GM21825 (cell line): Measurements from ENCODE around the gene REXO4.
"Not testable (repeated sequence)": the region's sequence is repeated elsewhere in the genome, so short reads cannot be mapped to it uniquely, and the experiment has no call there.

ENCODE experiments used
- ATAC-seq: cut with Tn5 transposase; IDR thresholded peaks from one replicate; pipeline ENCODE4 v1.9.1; 2021; ENCODE audit warnings: mild to moderate bottlenecking, moderate library complexity; ENCODE audit not compliant: unreplicated experiment

Gene REXO4

DNA sequence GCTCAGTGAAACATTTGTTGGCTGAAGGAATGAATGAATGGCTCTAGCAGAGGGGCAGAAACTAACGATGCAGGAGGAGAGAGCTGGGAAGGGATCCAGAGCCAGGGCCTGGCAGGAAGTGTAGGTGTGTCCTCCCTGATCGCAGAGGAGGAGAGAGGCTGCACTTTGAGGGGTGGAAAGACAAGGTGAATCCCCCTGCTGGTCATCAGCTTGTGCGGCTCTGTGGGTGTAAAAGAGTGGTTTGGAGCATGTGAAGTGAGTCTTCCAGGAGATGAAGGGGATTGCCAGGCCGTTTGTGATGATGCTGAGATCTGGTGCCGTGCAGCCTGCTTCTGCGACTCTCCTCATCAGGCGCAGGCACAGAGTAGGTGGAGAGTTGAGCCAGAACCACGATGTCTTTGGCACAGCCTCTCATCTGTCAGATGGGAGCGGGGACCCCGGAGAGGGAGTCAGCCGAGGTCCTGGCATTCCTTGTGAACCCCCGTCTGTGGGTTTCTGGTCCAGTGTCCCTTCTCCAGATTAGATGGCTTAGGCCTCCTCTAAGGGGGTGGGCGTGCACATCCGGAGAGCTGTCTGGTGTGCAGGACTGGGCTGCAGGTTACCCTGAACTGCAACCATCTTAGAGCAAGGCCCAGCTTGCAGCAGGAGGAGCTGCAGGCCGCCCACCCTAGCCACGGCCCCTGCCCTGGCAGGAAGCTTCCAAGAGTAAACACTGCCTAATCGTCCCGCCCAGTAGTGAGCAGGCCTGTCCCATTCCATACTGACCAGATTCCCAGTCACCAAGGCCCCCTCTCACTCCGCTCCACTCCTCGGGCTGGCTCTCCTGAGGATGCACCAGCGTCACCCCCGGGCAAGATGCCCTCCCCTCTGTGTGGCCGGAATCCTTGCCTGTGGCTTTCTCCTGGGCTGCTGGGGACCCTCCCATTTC lies 4.1 kb upstream of the REXO4 start, which contains the start of gene ADAMTS13:
TSS of gene ADAMTS13 (plus strand) at position 753 of the 928 bp plus-strand sequence. CDS start at position 830, 77 bp downstream.
- peak; percentile 31 for ATAC-seq

DNA sequence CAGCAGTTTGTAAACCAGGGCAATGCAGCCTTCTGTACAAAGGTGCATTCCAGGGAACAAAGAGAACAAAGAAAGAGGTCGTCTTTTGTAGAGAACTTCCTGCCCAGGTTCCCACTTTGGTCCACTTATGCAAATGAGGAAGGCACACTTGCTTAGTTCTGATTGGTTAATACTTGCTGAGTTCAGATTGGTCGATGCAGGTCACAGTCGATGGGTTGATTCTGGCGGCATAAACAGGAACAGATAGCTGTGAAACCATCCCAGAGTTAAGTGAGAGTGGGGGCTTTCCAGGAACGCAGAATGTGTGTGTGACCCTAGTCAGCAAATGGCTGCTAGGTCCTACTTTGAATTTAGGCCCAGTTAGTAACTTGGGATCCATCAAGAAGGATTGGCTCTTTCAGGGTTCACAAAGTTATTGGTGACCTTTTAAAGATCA lies 2.6 kb upstream of the REXO4 start:
- ATAC-seq, result no peak

DNA sequence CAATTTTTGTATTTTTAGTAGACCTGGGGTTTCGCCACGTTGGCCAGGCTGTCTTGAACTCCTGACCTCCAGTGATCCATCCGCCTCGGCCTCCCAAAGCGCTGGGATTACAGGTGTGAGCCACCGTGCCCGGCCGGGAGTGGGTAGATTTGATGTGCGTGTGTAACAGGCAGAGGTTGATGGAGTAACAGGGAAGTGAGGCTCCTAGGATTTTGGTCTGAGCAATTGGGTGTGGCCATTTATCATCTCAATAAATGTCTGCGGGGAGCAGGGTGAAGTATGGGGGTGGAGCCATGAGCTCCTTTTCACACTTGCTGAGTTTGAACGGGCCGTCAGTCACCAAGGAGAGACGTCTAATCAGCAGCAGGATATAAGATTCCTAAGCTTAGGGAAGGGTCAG lies 1.2 kb upstream of the REXO4 start:
- ATAC-seq, result no peak

DNA sequence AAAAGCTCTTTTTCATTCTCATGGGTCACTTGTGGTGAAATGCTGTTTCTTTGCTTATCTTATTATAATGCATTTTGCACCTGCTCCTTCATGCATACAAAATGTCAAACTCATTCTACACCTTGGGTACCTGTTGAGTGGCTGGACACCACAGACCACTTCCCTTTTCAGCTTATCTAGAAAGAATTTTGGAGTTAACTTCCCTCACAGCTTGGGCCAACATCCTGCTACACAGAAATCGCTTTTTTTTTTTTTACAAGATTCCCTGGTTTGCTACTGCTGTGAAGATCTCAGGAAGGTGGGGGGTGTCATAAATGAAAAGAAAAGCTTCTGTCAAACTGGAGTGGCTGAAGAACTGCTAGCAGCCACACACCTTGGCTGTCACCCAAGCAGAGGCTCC lies 2.6 kb downstream of the REXO4 start:
- no peak for ATAC-seq

DNA sequence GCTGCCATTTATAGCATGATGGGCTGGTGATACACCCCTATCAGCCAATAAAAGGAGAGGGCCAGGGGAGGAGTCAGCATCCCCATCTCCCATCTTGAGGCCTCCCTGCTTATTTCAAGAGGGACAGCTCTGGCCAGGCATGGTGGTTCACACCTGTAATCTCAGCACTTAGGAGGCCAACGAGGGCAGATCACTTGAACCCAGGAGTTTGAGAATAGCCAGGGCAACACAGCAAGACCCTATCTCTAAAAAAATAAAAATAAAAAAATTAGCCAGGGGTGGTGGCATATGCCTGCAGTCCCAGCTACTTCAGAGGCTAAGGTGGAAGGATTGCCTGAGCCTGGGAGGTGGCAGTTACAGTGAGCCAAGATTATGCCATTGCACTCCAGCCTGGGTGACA lies 9.8 kb downstream of the REXO4 start:
- no peak for ATAC-seq

DNA sequence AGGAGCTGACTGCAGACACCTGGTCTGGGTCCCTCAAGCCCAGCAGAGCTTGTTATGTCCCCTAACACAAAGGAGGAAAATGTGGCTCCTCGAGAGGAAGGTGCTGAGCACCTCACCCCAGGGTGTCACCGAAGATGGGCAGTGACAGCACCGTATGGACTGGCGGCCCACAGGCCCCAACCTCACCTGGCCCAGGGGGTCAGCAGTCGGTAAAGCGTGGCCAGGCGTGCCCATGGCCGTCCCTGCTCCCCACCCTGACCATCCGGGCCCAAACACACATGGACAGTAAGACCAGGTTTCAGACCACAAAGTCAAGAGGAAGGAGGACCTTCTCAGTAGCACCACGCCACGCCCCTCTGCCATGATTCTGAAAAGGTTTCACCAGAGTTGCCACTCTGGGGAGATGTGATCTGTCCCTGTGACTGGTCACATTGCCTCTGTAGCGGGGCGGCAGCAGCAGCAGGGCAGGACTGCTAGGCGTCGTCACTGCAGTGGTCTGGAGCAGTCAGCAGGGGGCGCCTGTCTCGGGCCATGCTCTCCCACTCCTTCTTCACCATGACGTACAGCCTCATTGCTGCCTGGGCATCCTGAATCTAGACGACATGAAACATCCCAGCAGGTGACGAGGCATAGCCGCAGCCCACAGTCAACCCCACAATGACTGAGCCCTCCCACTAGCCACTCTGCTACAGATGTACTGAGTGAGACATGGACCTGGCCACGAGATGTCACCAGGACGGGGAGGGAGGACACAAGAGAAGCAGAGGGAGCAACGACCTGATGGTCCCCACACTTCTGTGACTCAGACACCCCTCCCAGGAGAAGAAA lies 11.1 kb downstream of the REXO4 start:
- ATAC-seq, result no peak

DNA sequence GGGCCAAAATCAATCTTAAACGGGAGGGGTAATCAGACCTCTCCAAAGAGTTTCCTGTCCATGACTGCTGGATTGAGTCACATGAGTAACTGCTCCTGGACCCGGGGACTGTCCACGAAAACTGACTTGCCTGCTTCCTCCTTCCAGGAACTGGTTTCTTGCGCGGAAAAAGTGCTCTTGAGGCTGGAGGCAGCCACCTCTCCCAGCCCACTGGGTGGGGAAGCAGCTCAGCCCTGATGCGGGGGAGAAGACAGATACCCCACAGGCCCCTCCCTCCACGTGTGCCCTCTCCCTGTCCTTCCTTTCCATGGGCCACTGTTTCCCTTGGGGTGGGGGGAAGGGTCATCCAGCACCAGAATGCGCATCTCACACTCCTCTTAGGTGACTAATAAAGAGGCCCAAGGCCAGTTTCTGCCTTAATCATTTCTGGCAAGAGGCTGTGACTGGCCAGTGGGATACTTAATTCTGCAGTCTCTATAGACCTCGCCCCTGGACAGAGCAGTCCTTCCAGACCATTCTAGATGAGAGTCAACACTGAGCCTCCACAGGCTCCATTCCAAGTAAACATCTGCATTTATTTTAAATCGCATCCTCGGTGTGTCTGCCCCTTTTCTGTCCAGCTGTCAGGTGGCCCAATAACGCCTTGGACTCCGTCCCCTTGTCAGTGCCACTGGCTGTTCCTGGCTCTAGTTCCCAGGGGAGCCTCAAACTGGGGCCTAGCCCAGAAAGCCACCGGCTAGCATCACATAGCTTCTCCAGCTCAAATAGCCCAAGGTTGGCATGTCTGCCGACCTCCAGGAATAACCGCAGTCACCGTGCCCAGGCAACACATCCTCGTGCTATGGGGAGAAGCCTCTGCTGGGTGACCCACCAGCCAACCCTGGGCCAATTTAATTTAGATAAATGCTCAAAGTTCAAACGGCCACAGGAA lies 12.0 kb downstream of the REXO4 start:
- no peak for ATAC-seq

DNA sequence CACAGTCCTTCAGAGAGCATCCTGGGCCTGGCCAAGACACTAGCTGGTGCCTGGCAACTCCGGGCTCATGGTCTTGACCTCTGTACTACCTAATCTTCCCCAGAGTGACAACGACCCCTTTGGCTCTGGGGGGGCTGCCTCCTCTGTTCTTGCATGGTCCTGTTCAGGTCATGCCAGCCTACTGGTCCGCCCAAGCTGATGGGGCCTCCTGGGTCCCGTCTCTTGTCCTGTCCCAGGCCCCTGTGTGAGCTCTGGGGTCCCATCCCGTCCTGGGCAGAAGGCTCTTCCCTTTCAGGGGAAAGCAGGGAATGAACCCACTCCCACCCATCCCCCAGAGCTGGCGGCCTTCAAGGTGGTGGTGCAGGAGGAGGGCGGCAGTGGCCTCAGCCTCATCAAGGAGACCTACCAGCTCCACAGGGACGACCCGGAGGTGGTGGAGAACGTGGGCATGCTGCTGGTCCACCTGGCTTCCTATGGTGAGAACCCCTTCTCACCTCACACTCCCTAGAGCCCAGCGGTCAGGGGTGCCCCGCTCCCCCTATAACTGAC lies 13.3 kb downstream of the REXO4 start:
- ATAC-seq, result no peak

DNA sequence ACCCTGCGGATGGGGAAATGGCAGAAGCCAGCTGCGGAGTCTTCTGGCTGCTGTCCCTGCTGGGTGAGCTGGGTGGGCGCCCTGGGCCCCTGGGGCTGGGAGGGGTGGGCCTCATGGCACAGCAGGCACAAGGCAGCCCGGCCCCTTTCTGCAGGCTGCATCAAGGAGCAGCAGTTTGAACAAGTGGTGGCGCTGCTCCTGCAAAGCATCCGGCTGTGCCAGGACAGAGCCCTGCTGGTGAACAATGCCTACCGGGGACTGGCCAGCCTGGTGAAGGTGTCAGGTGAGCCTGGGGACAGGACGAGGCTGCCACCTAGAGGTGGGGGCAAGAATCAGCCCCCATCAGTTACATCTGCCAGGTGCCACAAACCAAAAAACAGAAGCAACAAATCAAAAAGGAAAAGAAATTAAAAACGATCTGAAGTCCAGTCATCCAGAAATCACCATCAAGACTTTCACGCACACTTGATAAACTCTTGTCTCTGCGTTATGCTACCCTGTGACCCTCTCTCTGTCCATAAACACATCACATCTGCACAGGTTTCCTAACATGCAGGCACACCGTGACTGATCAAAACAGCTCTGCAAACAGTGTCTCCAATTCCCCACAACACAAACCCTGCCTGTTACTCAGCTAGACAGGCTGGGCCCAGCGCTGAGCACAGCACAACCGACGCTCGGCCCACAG lies 13.9 kb downstream of the REXO4 start:
- no peak for ATAC-seq

DNA sequence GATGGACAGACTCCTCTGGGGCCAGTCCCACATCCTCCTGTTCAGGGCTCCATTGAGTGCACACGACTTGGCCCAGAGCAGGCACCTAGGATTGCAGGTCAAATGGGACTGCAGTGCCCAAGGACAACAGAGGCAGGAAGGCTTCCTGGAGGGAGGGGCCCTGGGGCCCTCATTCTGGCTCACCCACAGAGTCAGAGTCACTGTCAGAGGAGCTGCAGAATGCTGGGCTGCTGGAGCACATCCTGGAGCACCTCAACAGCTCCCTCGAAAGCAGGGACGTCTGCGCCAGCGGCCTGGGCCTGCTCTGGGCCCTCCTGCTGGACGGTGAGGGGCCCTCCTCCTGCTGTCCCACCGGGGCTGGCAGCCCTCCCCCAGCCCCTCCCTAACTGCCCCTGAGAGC lies 15.1 kb downstream of the REXO4 start:
- ATAC-seq, result no peak

DNA sequence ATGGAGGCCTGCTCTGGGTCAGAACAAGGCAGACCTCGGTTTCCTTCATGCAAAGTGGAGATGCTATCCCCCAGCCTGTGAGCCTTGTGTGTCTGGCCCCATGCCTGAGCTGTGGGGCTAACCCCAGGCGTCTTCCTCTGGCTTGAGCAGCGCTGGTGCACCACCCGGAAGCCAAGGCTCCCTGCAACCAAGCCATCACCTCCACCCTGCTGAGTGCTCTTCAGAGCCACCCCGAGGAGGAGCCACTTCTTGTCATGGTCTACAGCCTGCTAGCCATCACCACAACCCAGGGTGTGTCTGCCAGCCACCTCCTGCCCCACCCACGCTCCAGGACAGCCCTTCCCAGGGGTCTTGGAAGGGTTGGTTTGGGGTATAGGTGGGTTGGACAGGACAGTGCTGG lies 16.2 kb downstream of the REXO4 start:
- ATAC-seq, result no peak

DNA sequence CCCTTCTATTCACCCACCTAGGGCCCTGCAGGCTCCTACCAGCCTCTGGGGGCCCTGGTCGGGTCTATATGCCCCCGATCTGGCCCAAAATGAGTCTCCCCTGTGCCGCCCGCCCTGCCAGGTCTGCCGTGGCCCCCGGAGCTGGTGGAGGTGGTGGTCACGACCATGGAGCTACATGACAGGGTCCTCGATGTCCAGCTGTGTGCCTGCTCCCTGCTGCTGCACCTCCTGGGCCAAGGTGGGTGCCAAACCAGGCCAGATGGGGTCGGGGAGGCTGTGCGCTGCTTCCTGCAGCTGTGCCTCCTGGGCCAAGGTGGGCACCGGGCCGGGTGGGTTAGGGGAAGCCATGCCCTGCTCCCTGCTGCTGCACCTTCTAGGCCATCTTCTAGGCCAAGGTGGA lies 17.5 kb downstream of the REXO4 start:
- no peak for ATAC-seq

DNA sequence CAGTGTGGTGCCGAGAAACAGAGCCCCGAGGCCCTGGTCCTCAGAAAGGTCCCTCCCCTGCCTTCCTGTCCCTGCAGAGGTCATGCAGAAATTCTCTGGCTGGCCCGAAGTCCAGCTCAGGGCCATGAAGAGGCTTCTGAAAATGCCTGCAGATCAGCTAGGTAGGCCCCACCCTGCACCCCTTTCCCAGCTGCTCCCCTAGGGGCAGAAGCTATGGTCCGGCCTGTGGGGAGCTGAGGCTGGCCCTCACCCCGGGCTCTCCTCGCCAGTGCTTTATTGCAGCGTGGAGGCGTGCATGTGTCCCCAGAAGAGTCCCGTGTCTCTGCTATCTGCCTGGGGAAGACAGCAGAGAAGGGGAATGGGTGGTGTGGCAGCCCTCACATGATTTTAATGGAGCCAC lies 19.9 kb downstream of the REXO4 start:
- ATAC-seq, result no peak

DNA sequence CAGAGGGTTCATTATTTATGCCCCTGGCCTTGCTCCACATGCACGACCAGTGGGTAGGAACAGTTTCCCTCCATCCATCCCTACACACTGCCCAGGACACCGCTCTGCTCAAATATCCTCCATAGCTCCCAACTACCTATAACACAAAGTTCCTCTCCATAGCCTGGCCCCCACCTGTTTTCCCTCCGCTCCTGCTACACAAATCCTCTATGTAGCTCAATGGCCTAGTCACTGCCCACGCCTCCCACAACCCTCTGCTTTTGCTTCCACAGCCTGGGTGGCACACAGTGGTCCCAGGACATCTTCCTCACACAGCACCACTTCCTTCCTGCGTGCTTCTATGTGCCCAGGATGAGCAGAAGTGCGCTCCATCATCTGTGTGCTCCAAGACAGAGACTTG lies 20.4 kb downstream of the REXO4 start:
- ATAC-seq, result no peak

DNA sequence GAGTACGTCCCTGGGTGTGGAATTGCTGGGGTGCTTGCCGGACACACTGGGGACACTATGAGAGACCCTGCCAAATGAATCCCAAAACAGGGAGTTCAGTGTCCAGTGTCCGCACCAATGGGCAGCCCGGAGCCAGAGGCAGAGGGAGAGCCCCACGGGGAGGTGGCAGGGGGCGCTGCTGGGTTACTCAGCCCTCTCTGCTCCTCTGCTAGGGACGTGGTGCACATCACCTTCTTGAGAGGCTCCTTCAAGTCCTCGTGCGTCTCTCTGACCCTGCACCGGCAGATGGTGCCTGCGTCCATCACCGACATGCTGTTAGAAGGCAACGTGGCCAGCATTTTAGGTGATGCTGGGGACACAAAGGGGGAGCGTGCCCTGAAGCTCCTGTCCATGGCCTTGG lies 20.9 kb downstream of the REXO4 start:
- no peak for ATAC-seq

DNA sequence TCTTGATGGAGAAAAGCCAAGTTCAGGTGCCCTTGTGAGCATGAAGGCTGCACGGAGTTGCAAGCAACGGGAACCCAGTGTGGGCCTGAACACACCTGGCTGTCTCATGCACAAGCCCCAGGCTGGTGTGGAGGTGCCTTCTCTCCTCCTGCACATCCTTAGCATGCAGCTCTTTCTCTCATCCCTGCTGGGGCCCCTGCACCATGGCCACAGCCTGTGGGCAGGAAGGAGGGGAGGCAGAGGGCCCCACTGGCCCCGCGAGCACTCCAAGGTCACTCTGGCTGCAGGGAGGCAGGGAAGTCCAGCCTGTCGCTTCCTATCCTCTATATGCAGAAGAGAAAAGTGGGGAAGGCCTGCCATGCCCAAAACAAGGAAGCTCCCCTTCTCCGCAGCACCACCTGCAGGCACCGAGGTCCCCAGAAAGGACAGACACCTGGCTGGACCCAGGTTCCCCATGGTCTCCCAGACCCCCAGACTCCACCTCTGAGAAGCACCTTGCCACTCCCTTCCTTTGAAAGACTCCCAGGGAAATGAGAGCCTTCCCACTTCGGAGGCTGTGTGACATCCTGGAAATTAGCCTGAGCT lies 23.0 kb downstream of the REXO4 start:
- no peak for ATAC-seq

DNA sequence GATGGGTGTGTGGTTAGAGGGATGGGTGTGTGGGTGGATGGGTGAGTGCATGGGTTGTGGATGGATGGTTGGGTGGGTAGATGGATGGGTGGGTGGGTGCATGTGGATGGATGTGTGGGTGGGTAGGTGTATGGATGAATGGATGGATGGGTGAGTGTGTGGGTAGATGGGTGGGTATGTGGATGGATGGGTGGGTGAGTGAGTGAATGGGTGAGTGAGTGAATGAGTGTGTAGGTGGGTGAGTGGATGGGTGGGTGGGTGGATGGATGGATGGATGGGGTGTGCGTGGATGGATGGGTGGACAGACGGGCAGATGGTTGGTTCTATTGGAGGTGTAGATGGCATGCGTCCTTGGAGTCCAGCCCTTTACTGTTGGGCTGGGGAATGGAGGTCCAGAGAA lies 24.4 kb downstream of the REXO4 start:
- no peak for ATAC-seq

DNA sequence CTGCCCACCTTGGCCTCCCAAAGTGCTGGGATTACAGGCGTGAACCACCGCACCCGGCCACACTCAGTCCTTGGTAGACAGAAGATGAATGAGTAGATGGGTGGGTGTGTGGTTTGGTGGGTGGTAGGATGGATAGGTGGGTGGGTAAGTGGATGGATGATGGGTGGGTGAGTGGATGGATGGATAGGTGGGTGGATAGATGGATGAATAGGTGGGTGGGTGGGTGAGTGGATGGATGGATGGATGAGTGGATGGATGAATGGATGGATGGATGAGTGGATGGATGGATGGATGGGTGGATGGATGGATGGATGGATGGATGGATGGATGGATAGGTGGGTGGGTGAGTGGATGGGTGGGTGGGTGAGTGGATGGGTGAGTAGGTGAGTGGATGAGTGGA lies 25.5 kb downstream of the REXO4 start:
- not testable (repeated sequence) for ATAC-seq

DNA sequence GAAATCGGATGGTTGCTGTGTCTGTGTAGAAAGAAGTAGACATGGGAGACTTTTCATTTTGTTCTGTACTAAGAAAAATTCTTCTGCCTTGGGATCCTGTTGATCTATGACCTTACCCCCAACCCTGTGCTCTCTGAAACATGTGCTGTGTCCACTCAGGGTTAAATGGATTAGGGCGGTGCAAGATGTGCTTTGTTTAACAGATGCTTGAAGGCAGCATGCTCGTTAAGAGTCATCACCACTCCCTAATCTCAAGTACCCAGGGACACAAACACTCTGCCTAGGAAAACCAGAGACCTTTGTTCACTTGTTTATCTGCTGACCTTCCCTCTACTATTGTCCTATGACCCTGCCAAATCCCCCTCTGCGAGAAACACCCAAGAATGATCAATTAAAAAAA lies 26.4 kb downstream of the REXO4 start:
- not testable (repeated sequence) for ATAC-seq

DNA sequence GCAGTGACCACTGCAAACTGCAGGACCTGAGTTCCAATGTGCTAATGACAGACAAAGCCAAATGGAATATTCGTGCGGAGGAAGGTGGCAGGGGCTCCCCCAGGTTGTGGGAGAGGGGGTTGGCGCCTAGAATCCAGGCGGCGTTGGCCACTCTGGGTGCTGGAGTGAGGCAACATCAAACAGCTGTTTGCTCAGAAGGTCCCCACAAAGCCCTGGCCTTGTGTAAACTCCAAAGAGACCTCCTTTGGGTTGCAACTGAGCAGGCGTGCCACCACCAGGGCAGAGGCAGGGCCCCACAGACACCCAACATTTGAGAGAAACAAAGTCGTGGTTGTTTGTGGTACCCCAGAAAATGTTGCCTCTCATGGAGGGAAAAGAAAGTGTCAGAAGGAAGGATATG lies 27.1 kb downstream of the REXO4 start:
- no peak for ATAC-seq
